ENCODE measurements around the gene HPSE.

GRCh38 chr4:83371936-83372335, 37.3 kb upstream of the HPSE start:
- TF ChIP-seq CTCF (IDR thresholded peaks at IDR 0.05), result no peak
- no peak for TF ChIP-seq POLR2A (IDR thresholded peaks at IDR 0.05)

All from tibial nerve (tissue), 3 donors.